ENCODE measurements around the gene CATSPER3. TPM values are rescaled to one million over a fixed set of nuclear protein-coding genes. Genes with fewer than 3 reads are reported as not detected.

Gene CATSPER3
- total RNA-seq, 1 donor from 2014 or later: 0.82 TPM

DNA sequence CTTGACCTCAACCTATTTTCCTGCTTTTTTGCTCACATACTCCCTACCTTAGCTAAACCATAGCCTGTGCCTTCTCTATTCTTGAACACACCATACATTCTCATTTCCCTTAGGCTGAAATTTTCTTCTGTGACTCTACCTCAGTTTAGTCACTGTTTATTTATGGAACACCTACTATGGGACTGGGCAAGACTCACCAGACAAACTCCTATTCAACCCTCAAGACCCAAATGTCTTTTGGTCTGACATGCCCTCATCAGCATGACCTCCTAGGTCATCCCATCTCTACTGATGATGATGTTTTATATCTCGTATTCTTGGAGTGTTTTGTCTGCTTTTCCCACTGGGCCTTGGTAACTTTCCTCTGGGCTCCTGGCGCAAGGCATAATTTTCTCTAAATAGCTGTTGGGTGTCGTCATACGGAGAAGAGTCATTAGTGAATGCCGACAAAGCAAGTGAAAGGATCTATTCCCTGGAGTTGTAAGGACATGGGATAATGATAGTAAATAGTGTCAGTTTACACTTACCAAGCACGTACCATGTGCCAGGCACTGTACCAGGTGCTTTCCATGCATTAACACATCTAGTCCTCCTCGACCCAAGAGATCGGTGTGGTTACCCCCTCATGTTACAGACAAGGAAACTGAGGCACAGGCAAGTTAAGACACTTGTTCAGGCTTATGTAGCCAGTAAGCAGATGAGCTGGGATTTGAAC is 88.8 kb downstream of the CATSPER3 start:
- DNase-seq (ENCODE audit: low spot score in 2 of 2): no peak
- no peak for FAIRE-seq

DNA sequence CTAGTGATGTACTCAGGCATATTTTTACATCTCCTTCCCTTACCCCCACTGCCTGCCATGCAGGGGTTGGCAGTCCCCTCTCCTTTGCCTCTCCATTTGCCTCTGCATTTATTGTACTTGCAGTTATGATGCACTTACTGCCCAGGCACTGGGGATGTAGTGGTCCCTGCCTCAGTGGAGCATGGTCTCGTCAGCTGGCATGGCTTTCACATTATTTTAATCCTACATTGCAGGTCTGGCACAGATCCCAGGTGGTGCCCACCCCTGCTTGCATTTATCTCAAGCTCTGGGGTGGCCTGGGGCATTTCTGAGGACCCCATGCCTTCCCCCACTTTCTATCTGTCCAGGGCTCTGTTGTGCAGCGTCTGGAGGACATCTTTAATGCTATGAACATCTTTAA is 89.5 kb downstream of the CATSPER3 start:
- FAIRE-seq (no peak), DNase-seq (ENCODE audit: low spot score in 2 of 2) (no peak)

DNA sequence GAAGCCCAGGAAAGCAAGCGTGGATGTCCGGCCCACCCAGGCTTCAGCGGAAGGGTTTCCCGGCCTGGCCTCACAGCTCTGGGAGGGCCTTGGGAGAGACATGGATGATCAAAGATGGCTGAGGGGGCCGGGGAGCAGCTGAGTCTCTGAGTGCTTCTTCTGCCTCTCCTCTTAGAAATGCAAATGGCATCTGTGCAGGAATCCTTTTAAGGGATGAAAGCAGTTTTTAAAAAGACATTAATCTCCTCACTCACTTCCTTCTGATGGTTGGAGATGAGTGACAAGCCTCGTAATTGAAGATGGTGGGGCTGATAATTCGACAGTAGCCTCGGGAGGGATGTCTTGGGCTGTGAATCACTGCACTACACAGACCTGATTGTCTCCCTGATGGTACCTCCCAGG is 90.6 kb downstream of the CATSPER3 start:
- FAIRE-seq (no peak), DNase-seq (ENCODE audit: low spot score in 2 of 2) (no peak)

DNA sequence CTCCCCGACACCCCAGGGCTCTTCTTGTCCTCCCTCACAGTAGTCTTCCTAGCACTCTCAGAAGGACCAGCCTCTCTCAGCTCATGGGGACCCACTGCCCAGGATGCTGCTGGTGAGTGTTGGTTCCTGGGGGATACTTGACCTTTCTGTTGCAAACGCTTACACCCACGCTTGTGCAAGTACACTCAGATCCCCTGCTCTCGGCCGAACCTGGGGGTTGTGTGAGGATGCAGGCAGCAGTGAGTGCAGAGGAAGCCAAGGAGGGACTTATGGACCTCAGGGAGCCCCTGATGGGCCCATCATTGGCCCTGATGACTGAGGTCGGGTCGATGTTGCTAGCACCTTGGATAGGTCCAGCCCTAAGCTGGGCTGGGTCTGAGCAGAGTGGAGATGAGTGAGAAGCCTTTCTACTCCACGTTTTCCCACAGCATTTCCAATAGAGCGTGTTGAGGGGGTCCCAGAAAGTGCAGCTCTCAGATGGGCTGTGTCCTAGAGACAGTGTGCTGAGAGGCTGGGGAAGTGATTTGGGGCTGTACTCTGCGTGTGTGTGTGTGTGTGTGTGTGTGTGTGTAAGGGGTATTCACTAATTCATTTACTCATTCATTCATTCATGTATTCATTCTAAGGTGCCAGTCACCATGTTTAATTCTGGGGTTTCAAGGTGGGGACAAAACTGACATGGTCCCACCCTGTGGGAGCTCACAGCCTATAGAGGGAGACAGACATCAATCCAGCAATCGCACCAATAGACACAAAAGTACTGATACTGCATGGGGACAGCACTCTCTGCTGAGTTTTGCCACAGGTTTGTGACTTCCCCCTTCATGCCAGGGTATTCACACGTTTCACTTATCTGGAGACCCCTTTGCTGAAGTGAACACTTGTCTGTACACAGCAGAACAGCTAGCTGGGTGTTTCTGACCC is 91.6 kb downstream of the CATSPER3 start:
- FAIRE-seq (no peak), DNase-seq (ENCODE audit: low spot score in 2 of 2) (no peak)

DNA sequence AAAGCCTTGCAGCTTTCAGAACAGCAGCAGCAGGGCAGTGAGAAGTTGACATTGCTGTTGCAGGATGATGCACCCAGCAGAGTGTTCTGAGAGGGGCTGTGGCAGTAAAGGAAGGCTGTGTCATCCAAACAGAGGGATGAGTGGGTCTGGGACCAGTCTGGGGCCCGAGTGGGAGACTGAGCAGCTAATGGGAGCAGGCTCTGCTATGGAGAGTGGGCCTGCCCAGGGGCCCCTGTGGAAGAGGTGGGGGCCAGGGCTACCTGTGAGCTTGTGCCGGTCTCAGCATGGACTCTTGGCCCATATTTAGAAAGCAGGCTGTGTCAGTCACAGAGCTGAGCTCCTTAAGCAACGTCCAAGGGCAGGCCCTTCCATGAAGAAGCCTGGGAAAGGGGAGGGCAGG is 92.3 kb downstream of the CATSPER3 start:
- FAIRE-seq (no peak), DNase-seq (ENCODE audit: low spot score in 2 of 2) (no peak)

DNA sequence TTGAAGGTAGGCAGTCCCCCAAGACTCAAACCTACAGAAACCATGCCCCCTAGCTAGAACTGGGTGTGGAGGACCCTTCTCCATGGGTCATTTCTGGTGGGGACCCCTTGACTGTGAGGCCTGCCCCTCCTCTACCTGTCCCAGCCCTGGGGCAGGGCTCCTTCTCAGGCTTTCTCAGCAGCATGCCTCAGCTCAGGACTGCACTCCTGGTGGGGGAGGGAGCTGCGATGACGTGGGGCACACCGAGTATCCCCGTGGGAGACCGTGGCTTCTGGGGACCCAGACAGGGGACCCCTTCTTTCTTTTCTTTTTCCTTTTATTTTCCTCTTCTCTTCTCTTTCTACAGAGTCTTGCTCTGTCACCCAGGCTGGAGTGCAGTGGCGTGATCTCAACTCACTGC is 93.3 kb downstream of the CATSPER3 start:
- no peak for FAIRE-seq

More for the DNA sequence above, 93.3 kb downstream of the CATSPER3 start:
- DNase-seq (ENCODE audit: low spot score in 2 of 2): no peak

Small RNA genes lying within 50 kb of the gene (small RNA-seq; reads per million reads assigned to genes)
- not detected for gene MIR4461
- gene MTND3P25: not detected
- gene MTND4LP30: not detected

Other genes with a start within 250 kb of the CATSPER3 start
- gene CAMLG, start 229.4 kb upstream of the CATSPER3 start, total RNA-seq: 100 TPM
- 24.1 TPM for gene DDX46, start 209.1 kb upstream of the CATSPER3 start, total RNA-seq
- 90.5 TPM for gene C5orf24, start 121.9 kb upstream of the CATSPER3 start, total RNA-seq
- 108 TPM for gene TXNDC15, start 93.5 kb upstream of the CATSPER3 start, total RNA-seq
- gene PCBD2, start 62.8 kb upstream of the CATSPER3 start, total RNA-seq: 4.5 TPM
- not detected for gene PITX1, start 66.3 kb downstream of the CATSPER3 start, total RNA-seq

All from frontal cortex (tissue), 4 donors.